HUES48 (cell line): ENCODE data around the gene CDC27.
"Not testable (repeated sequence)": the region's sequence is repeated elsewhere in the genome, so short reads cannot be mapped to it uniquely, and the experiment has no call there.

Experiments
- H3K27ac ChIP-seq: one replicate; pipeline ENCODE4 v1.7.0; 2013; ENCODE audit warnings: low read depth, low read length, inconsistent platforms
- H3K27me3 ChIP-seq: 2 replicates; pipeline ENCODE4 v1.6.1; 2013; ENCODE audit warnings: mild to moderate bottlenecking, low read length; ENCODE audit not compliant: control insufficient read depth, insufficient read depth
- H3K36me3 ChIP-seq: 2 replicates; pipeline ENCODE4 v1.6.1; 2013; ENCODE audit warnings: low read length; ENCODE audit not compliant: control insufficient read depth, insufficient read depth
- H3K4me1 ChIP-seq: 2 replicates; pipeline ENCODE4 v1.6.1; 2013; ENCODE audit warnings: mild to moderate bottlenecking, low read length; ENCODE audit not compliant: control insufficient read depth, insufficient read depth
- H3K4me3 ChIP-seq: 2 replicates; pipeline ENCODE4 v1.5.1; 2013; ENCODE audit warnings: mild to moderate bottlenecking, low read depth, low read length
- H3K9ac ChIP-seq: 2 replicates; pipeline ENCODE4 v1.6.1; 2013; ENCODE audit warnings: mild to moderate bottlenecking, low read depth, low read length, moderate library complexity
- H3K9me3 ChIP-seq: 2 replicates; pipeline ENCODE4 v1.6.1; 2013; ENCODE audit warnings: low read length; ENCODE audit not compliant: control insufficient read depth, insufficient read depth

CDC27 gene

DNA sequence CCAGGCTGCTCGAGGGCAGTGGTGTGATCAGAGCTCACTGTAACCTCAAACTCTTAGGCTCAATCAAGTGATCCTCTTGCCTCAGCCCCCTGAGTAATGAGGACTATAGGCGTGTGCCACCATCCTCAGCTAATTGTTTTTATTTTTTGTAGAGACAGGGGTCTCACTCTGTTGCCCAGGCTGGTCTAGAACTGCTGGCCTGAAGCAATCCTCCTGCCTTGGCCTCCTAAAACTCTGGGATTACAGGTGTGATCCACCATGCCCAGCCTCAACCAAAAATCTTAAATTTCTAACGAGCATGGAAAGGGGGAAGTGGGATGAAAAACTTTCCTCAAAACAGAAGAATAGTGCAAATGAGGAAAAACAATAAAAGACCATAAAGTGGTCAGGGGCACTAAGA, 92.8 kb downstream of the CDC27 start:
- H3K4me3 ChIP-seq: no peak overlapping the region
- no peaks in the 10 kb centered on the region for H3K9me3 ChIP-seq
- no peaks in the 10 kb centered on the region for H3K4me1 ChIP-seq
- no peak overlapping the region for H3K27ac ChIP-seq
- no peaks in the 10 kb centered on the region for H3K36me3 ChIP-seq
- no peak overlapping the region for H3K9ac ChIP-seq
- H3K27me3 ChIP-seq: no peaks in the 10 kb centered on the region

DNA sequence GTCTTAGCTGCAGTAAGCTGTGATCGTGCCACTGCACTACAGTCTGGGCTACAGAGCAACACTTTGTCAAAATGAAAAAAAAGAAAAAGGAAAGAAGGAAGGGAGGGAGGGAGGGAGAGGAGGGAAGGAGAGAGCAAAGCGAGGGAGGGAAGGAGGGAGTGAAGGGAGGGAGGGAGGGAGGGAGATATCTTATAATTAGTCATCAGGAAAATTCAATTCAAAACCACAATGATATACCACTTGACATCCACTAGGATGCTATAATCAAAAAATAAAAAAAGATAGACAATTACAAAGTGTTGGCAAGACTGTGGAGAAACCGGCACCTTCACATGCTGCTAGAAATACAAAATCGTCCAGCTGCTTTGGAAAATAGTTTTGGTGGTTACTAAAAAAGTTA, 93.8 kb downstream of the CDC27 start:
- Histone ChIP-seq H3K4me1 (no peaks in the 10 kb centered on the region), H3K27me3 (no peaks in the 10 kb centered on the region), H3K4me3 (no peak overlapping the region), H3K9ac (no peak overlapping the region), H3K36me3 (no peaks in the 10 kb centered on the region), H3K9me3 (no peaks in the 10 kb centered on the region), H3K27ac (no peak overlapping the region)

DNA sequence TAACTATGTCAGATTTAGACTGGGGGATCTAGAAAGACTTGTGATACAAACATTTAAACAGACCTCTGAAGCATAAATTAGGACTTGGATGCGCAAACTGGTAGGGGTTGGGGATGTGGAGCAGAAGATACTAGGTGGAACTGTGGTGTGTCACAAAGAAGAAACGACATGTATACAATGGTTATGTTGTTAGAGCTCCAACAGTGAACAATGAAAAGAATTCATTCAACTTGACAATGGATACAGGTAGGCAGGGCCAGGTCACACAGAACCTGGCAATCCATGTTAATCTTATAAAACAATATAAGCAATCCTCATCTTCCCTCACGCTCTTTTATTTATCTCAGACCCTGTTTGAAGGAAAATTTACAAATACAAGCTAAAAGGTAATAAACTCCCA, 102.0 kb downstream of the CDC27 start:
- H3K36me3 ChIP-seq: no peaks in the 10 kb centered on the region
- no peak overlapping the region for H3K27ac ChIP-seq
- no peaks in the 10 kb centered on the region for H3K9me3 ChIP-seq
- H3K9ac ChIP-seq: no peak overlapping the region
- H3K4me3 ChIP-seq: no peak overlapping the region
- no peaks in the 10 kb centered on the region for H3K27me3 ChIP-seq
- no peaks in the 10 kb centered on the region; the same call in 1 of the 2 replicates for H3K4me1 ChIP-seq

- no peaks in the 10 kb centered on the region; the same call in 1 of the 2 replicates for H3K4me1 ChIP-seq
- no peaks in the 10 kb centered on the region for H3K36me3 ChIP-seq
- no peak overlapping the region for H3K27ac ChIP-seq
- no peak overlapping the region for H3K4me3 ChIP-seq
- H3K9me3 ChIP-seq: no peaks in the 10 kb centered on the region
- no peak overlapping the region for H3K9ac ChIP-seq
- H3K27me3 ChIP-seq: no peaks in the 10 kb centered on the region
These were observed 103.4 kb downstream of the CDC27 start for GRCh38 chr17:47085736-47086135.

DNA sequence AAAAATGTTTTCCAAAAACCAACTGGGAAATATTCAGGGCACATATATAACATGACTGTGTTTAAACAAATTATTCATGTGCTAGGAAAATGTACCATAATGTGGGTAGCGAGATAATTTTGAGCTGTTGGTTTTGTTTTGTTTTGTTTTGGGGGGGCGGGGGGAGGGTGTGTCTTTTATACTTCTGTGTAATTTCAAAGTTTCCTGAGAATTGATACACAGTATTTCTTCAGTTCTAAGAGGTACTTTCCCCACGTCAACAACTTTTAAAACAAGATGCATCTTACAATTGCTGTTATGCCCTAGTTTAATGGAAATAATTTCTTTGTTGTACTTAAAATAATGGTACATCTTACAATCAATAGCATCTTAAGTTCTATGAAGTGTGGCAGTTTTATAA, 110.3 kb downstream of the CDC27 start:
- H3K4me3 ChIP-seq: no peak overlapping the region
- H3K9ac ChIP-seq: no peak overlapping the region
- no peaks in the 10 kb centered on the region for H3K27me3 ChIP-seq
- H3K27ac ChIP-seq: no peak overlapping the region
- H3K36me3 ChIP-seq: no peaks in the 10 kb centered on the region
- no peaks in the 10 kb centered on the region for H3K4me1 ChIP-seq
- H3K9me3 ChIP-seq: no peaks in the 10 kb centered on the region

- H3K4me3 ChIP-seq: no peak overlapping the region
- no peaks in the 10 kb centered on the region for H3K9me3 ChIP-seq
- no peak overlapping the region for H3K27ac ChIP-seq
- H3K27me3 ChIP-seq: no peaks in the 10 kb centered on the region
- no peak overlapping the region for H3K9ac ChIP-seq
- no peaks in the 10 kb centered on the region for H3K4me1 ChIP-seq
- no peaks in the 10 kb centered on the region for H3K36me3 ChIP-seq
These were observed 111.5 kb downstream of the CDC27 start for GRCh38 chr17:47077576-47077975.

DNA sequence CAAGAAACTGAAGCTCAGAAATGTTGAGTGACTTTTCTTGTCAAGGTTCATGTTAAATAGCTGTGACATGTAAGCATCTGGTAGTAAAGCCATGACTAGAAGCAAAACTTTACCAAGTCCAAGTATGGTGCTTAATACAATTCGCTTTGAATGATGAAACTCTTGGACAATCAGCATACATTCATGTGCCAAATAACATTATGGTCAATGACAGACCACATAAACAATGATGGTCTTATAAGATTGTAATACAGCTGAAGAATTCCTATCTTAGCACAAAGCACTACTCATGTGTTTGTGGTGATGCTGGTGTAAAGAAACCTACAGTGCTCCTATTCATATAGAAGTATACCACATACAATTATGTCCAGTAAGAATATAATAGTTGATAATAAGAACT, 112.9 kb downstream of the CDC27 start:
- H3K9me3 ChIP-seq: no peaks in the 10 kb centered on the region
- no peaks in the 10 kb centered on the region for H3K36me3 ChIP-seq
- no peaks in the 10 kb centered on the region for H3K27me3 ChIP-seq
- H3K27ac ChIP-seq: no peak overlapping the region
- no peak overlapping the region for H3K9ac ChIP-seq
- no peaks in the 10 kb centered on the region for H3K4me1 ChIP-seq
- no peak overlapping the region for H3K4me3 ChIP-seq

DNA sequence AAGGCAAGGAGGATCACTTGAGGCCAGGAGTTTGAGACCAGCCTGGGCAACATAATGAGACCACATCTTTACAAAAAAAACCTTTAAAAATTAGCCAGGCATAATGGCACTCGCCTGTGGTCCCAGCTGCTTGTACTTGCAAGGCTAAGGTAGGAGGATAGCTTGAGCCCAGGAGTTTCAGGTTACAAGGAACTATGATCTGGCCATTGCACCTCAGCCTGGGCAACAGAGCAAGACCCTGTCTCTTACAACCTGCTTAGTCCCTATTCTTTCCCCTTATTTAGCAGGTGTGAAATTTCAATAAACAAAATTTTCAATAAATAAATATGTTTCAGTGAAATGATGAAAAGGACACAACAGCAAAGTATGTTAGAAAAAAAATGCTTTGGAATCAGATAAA, 114.7 kb downstream of the CDC27 start:
- H3K4me3 ChIP-seq, H3K27ac ChIP-seq, H3K9me3 ChIP-seq, H3K9ac ChIP-seq, H3K4me1 ChIP-seq, H3K27me3 ChIP-seq, H3K36me3 ChIP-seq: not testable (repeated sequence)

DNA sequence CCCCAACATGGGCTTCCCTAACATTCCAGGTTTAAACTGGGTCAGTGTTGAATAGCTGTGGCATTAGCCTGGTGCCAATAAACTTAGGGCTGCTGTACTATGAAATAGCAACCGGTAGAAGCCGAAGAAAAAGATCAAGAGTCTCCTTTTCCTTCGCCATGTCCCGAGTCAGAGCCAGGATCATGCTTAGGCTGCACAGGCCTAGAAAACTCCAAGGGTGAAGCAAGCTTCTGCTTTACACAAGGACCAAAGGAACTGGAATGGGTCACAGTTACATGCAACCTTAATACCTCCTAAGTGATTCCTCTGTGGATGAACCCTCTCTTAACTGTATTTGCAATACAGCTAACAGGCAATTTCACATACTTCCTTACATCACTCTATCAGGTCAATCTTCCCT, 115.5 kb downstream of the CDC27 start:
- not testable (repeated sequence) for H3K27ac ChIP-seq, H3K9ac ChIP-seq, H3K4me3 ChIP-seq, H3K4me1 ChIP-seq, H3K9me3 ChIP-seq, H3K36me3 ChIP-seq, H3K27me3 ChIP-seq

DNA sequence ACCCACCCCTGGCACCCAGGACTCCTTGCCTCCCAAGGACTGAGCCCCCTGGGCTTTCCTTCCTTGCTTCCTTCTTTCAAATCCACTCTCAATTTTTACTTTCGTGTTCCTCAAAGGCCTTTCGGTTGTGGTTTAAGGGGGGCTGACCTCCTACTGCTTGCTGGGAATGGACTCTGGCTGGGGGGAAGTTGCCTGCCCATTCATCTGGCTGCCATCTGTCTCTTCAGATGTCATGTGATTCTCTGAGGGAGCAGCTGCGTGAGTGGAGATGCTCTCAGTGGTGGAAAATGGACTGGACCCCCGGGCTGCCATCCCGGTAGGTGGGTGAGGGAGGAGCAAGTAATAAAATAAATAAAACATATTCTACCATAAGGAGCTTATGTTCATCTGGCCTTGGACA, 116.2 kb downstream of the CDC27 start:
- Histone ChIP-seq H3K27me3 (no peaks in the 10 kb centered on the region), H3K9me3 (no peaks in the 10 kb centered on the region), H3K4me1 (no peaks in the 10 kb centered on the region), H3K4me3 (no peak overlapping the region), H3K9ac (no peak overlapping the region), H3K36me3 (no peaks in the 10 kb centered on the region), H3K27ac (no peak overlapping the region)

DNA sequence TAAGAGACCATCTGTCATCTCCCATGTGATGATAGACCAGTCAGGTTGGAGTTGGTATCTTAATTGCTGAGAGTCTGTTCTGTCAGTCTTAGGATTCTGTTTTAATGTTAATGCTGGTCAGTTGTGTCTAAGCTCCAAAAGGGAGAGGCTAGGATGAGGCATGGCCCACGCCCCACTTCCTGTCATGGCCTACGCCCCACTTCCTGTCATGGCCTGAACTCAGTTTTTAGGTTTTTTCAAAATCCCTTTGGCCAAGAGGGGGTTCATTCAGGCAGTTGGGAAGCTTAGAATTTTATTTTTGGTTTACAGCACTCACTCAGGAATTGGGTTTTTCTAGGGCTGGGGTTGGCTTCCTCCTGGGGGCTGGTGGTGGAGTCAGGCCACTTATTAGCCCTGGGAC, 117.9 kb downstream of the CDC27 start:
- H3K4me3 ChIP-seq, H3K36me3 ChIP-seq, H3K27me3 ChIP-seq, H3K9ac ChIP-seq, H3K4me1 ChIP-seq, H3K27ac ChIP-seq, H3K9me3 ChIP-seq: not testable (repeated sequence)

DNA sequence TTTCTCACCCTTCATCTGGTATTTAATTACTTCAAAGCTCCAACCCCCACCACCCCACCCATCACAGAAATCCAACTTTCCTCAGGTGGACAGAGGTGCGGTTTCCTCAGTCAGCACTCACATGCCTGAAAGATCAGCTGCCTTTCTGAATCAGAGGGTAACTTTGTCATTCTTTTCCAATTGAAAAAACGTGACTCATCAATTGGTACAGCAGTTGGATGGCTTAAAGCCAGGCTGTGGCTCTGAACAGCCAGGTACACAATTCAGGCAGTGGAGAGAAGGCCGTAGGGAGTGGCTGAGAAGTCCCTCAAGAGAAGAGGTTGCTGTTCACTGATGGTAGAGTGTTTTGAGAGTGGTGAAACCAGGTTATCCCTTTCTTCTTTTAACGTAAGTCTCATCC, 118.8 kb downstream of the CDC27 start:
- not testable (repeated sequence) for H3K9ac ChIP-seq, H3K9me3 ChIP-seq, H3K27ac ChIP-seq, H3K4me3 ChIP-seq, H3K27me3 ChIP-seq, H3K36me3 ChIP-seq
- H3K4me1 ChIP-seq: peaks cover 14% of the 10 kb centered on the region
